ENCODE results near the gene MAMSTR. TPM values are rescaled to one million over a fixed set of nuclear protein-coding genes. Genes with fewer than 3 reads are reported as not detected.

Gene MAMSTR
- total and polyA plus RNA-seq, 4 donors: 0.48 to 1.5 (median 1.2) TPM

DNA sequence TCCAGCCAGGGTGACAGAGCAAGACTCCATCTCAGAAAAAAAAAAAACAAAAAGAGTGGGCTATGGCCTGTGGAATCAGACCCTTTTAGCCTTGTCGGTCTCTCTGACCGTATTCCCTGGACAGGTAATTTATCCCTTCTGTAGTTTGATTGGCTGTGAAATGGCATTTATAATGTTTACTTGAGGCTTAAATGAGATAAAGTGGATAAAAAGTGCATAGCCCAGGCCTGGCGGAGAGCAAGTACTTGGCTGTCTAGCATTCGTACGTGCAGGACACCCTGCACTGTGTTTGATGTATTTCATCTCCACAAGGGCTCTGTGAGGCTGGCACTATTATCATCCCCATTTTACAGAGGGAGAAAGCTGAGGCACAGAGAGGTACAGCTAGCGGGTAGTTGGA is 53.7 kb downstream of the MAMSTR start:
- WGBS, 2 donors: 94 to 97% methylated on average over 6 of the region's 6 CpGs
- TF ChIP-seq, protein P1, sequence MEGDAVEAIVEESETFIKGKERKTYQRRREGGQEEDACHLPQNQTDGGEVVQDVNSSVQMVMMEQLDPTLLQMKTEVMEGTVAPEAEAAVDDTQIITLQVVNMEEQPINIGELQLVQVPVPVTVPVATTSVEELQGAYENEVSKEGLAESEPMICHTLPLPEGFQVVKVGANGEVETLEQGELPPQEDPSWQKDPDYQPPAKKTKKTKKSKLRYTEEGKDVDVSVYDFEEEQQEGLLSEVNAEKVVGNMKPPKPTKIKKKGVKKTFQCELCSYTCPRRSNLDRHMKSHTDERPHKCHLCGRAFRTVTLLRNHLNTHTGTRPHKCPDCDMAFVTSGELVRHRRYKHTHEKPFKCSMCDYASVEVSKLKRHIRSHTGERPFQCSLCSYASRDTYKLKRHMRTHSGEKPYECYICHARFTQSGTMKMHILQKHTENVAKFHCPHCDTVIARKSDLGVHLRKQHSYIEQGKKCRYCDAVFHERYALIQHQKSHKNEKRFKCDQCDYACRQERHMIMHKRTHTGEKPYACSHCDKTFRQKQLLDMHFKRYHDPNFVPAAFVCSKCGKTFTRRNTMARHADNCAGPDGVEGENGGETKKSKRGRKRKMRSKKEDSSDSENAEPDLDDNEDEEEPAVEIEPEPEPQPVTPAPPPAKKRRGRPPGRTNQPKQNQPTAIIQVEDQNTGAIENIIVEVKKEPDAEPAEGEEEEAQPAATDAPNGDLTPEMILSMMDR (IDR thresholded peaks at IDR 0.05; ENCODE audit: control extremely low read depth, extremely low read depth): no peak
- DNase-seq (no peak), ATAC-seq (ENCODE audit: insufficient read depth, low FRiP score) (no peak)
- Histone ChIP-seq H3K4me3 (no peak overlapping the region), H3K9me3 (ENCODE audit: control insufficient read depth in 4 of 4, insufficient read depth in 3 of 4, low read length in 3 of 4) (no peaks in the 10 kb centered on the region), H3K9ac (ENCODE audit: insufficient read depth in 1 of 2, low read length in 2 of 2) (no peak overlapping the region), H3K4me1 (ENCODE audit: control insufficient read depth in 5 of 5, insufficient read depth in 5 of 5, low read length in 5 of 5) (peaks cover 0 to 6% (median under 1%) of the 10 kb centered on the region in 5 donors), H3K36me3 (ENCODE audit: control insufficient read depth in 4 of 4, insufficient read depth in 4 of 4, low read length in 4 of 4) (no peaks in the 10 kb centered on the region), H3K27me3 (ENCODE audit: control insufficient read depth in 3 of 3, insufficient read depth in 3 of 3, low read length in 2 of 3) (no peaks in the 10 kb centered on the region), H3K27ac (ENCODE audit: low read depth in 1 of 2, low read length in 1 of 2) (no peak overlapping the region)

DNA sequence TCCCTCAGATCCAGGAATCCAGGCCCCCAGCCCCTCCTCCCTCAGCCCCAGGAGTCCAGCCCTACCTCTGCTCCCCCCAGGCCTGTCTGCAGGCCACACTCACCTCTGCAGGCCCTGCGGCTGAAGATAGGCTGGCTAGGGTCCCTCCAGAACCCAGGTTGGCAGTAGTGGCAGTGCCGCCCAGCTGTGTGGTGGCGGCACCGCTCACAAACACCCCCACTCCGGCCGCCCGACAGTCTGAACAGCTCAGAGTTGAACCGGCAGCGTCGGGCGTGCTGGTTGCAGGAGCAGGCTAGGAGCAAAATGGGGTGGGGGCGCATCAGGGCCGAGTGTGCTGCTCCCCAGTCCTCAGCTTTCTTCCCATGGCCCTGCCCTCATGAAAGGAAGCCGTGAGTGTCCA is 55.0 kb downstream of the MAMSTR start:
- ATAC-seq (ENCODE audit: insufficient read depth, low FRiP score): no peak
- Histone ChIP-seq H3K27me3 (ENCODE audit: control insufficient read depth in 3 of 3, insufficient read depth in 3 of 3, low read length in 2 of 3) (no peaks in the 10 kb centered on the region), H3K27ac (ENCODE audit: low read depth in 1 of 2, low read length in 1 of 2) (no peak overlapping the region), H3K9ac (ENCODE audit: insufficient read depth in 1 of 2, low read length in 2 of 2) (no peak overlapping the region), H3K4me1 (ENCODE audit: control insufficient read depth in 5 of 5, insufficient read depth in 5 of 5, low read length in 5 of 5) (peaks cover 0 to 7% (median 0%) of the 10 kb centered on the region in 5 donors), H3K9me3 (ENCODE audit: control insufficient read depth in 4 of 4, insufficient read depth in 3 of 4, low read length in 3 of 4) (no peaks in the 10 kb centered on the region), H3K36me3 (ENCODE audit: control insufficient read depth in 4 of 4, insufficient read depth in 4 of 4, low read length in 4 of 4) (no peaks in the 10 kb centered on the region), H3K4me3 (no peak overlapping the region)
- no peak for DNase-seq
- WGBS, 2 donors: 91 to 96% methylated on average over 9 to 14 of the region's 14 CpGs
- TF ChIP-seq, protein P1 (IDR thresholded peaks at IDR 0.05; ENCODE audit: control extremely low read depth, extremely low read depth): no peak

DNA sequence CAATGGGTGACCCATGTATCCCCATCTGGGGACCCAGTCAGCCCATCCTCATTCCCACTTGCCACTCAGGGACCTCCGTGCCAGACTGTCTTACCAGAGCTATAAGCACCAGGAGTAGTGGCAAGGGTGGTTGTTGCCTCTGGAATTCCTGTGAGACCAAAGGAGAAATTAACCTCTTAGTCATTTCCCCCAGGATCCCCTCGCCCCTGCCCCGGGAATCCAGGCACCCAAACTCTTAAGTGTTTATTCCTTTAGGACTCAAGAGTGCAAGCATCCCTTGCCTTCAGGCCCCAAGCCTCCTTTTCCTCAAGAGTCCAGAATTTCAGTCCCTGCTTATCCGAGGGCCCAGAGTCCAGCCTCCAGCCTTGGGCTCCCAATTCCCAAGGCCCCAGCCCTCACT is 55.9 kb downstream of the MAMSTR start:
- WGBS, 2 donors: 96 to 98% methylated on average over 4 of the region's 4 CpGs
- ATAC-seq (ENCODE audit: insufficient read depth, low FRiP score) (no peak), DNase-seq (no peak)
- H3K27me3 ChIP-seq (ENCODE audit: control insufficient read depth in 3 of 3, insufficient read depth in 3 of 3, low read length in 2 of 3): no peaks in the 10 kb centered on the region
- H3K4me1 ChIP-seq (ENCODE audit: control insufficient read depth in 5 of 5, insufficient read depth in 5 of 5, low read length in 5 of 5): peaks cover 0 to 7% (median 0%) of the 10 kb centered on the region in 5 donors
- no peak overlapping the region for H3K27ac ChIP-seq (ENCODE audit: low read depth in 1 of 2, low read length in 1 of 2)
- TF ChIP-seq, protein P1 (IDR thresholded peaks at IDR 0.05; ENCODE audit: control extremely low read depth, extremely low read depth): no peak
- no peak overlapping the region for H3K4me3 ChIP-seq
- no peaks in the 10 kb centered on the region for H3K36me3 ChIP-seq (ENCODE audit: control insufficient read depth in 4 of 4, insufficient read depth in 4 of 4, low read length in 4 of 4)
- no peaks in the 10 kb centered on the region for H3K9me3 ChIP-seq (ENCODE audit: control insufficient read depth in 4 of 4, insufficient read depth in 3 of 4, low read length in 3 of 4)
- H3K9ac ChIP-seq (ENCODE audit: insufficient read depth in 1 of 2, low read length in 2 of 2): no peak overlapping the region

Other genes starting within 250 kb of the MAMSTR start
- gene LMTK3, start 207.9 kb downstream of the MAMSTR start, total RNA-seq: 10 to 100 TPM in 1 of 2 donors, 1 to 10 TPM in 1; 3.1 to 10.7 TPM
- gene LMTK3, start 207.9 kb downstream of the MAMSTR start, polyA plus RNA-seq: 1 to 10 TPM; 1.9 to 6.5 TPM
- gene SULT2B1, start 167.6 kb downstream of the MAMSTR start, total RNA-seq: 10 to 100 TPM in 1 of 2 donors, 1 to 10 TPM in 1; 1.2 to 10.5 TPM
- gene SULT2B1, start 167.6 kb downstream of the MAMSTR start, polyA plus RNA-seq: 10 to 100 TPM; 10.9 to 22.9 TPM
- not detected for gene SPACA4, start 113.0 kb downstream of the MAMSTR start, total RNA-seq
- under 1 TPM; 0.03 to 0.16 TPM for gene SPACA4, start 113.0 kb downstream of the MAMSTR start, polyA plus RNA-seq
- gene FAM83E, start 104.6 kb downstream of the MAMSTR start, total RNA-seq: 10 to 100 TPM; 22.2 to 41.1 TPM
- 10 to 100 TPM; 32.3 to 43.8 TPM for gene FAM83E, start 104.6 kb downstream of the MAMSTR start, polyA plus RNA-seq
- gene RPL18, start 100.5 kb downstream of the MAMSTR start, total RNA-seq: 1,000 to 10,000 TPM; 1,019 to 1,119 TPM
- gene RPL18, start 100.5 kb downstream of the MAMSTR start, polyA plus RNA-seq: 1,000 to 10,000 TPM; 1,696 to 3,542 TPM
- 10 to 100 TPM; 10.3 to 35.3 TPM for gene SPHK2, start 100.2 kb downstream of the MAMSTR start, total RNA-seq
- 10 to 100 TPM; 18.3 to 19.8 TPM for gene SPHK2, start 100.2 kb downstream of the MAMSTR start, polyA plus RNA-seq
- 10 to 100 TPM in 1 of 2 donors, 1 to 10 TPM in 1; 9.4 to 10.3 TPM for gene DBP, start 82.3 kb downstream of the MAMSTR start, total RNA-seq
- 10 to 100 TPM in 1 of 2 donors, 1 to 10 TPM in 1; 6.8 to 16.8 TPM for gene DBP, start 82.3 kb downstream of the MAMSTR start, polyA plus RNA-seq
- 1 to 10 TPM in 1 of 2 donors, under 1 TPM in 1; 0.88 to 5.4 TPM for gene CA11, start 73.5 kb downstream of the MAMSTR start, total RNA-seq
- 10 to 100 TPM in 1 of 2 donors, 1 to 10 TPM in 1; 4.8 to 13.0 TPM for gene CA11, start 73.5 kb downstream of the MAMSTR start, polyA plus RNA-seq
- gene NTN5, start 46.7 kb downstream of the MAMSTR start, total RNA-seq: under 1 TPM; 0.26 to 0.28 TPM
- gene NTN5, start 46.7 kb downstream of the MAMSTR start, polyA plus RNA-seq: under 1 TPM; 0.11 to 0.28 TPM
- gene FUT2, start 23.8 kb downstream of the MAMSTR start, total RNA-seq: 1 to 10 TPM in 1 of 2 donors, under 1 TPM in 1; 0.40 to 5.6 TPM
- gene FUT2, start 23.8 kb downstream of the MAMSTR start, polyA plus RNA-seq: 1 to 10 TPM; 4.4 to 6.5 TPM
- gene RASIP1, start 20.9 kb upstream of the MAMSTR start, total RNA-seq: 10 to 100 TPM; 26.2 to 32.8 TPM
- 10 to 100 TPM; 24.7 to 37.9 TPM for gene RASIP1, start 20.9 kb upstream of the MAMSTR start, polyA plus RNA-seq
- gene IZUMO1, start 27.2 kb upstream of the MAMSTR start, total RNA-seq: 1 to 10 TPM; 1.2 to 3.1 TPM
- 1 to 10 TPM in 1 of 2 donors, under 1 TPM in 1; 0.97 to 2.4 TPM for gene IZUMO1, start 27.2 kb upstream of the MAMSTR start, polyA plus RNA-seq
- 10 to 100 TPM in 1 of 2 donors, 1 to 10 TPM in 1; 5.1 to 12.4 TPM for gene FUT1, start 32.9 kb upstream of the MAMSTR start, total RNA-seq
- 1 to 10 TPM; 5.5 to 8.6 TPM for gene FUT1, start 32.9 kb upstream of the MAMSTR start, polyA plus RNA-seq
- not detected for gene FGF21, start 35.8 kb upstream of the MAMSTR start, total RNA-seq
- not detected for gene FGF21, start 35.8 kb upstream of the MAMSTR start, polyA plus RNA-seq
- gene BCAT2, start 91.3 kb upstream of the MAMSTR start, total RNA-seq: 10 to 100 TPM; 36.5 to 93.7 TPM
- gene BCAT2, start 91.3 kb upstream of the MAMSTR start, polyA plus RNA-seq: 10 to 100 TPM; 63.9 to 72.7 TPM
- 10 to 100 TPM; 12.8 to 17.9 TPM for gene HSD17B14, start 116.8 kb upstream of the MAMSTR start, total RNA-seq
- gene HSD17B14, start 116.8 kb upstream of the MAMSTR start, polyA plus RNA-seq: 10 to 100 TPM in 1 of 2 donors, 1 to 10 TPM in 1; 9.0 to 39.1 TPM
- gene PLEKHA4, start 148.9 kb upstream of the MAMSTR start, total RNA-seq: 10 to 100 TPM in 1 of 2 donors, 1 to 10 TPM in 1; 8.4 to 57.7 TPM
- gene PLEKHA4, start 148.9 kb upstream of the MAMSTR start, polyA plus RNA-seq: 10 to 100 TPM; 19.3 to 22.0 TPM
- gene PPP1R15A, start 152.7 kb upstream of the MAMSTR start, total RNA-seq: 100 to 1,000 TPM; 101 to 104 TPM
- 100 to 1,000 TPM; 203 to 208 TPM for gene PPP1R15A, start 152.7 kb upstream of the MAMSTR start, polyA plus RNA-seq
- gene TULP2, start 179.0 kb upstream of the MAMSTR start, total RNA-seq: under 1 TPM; 0.31 to 0.54 TPM
- gene TULP2, start 179.0 kb upstream of the MAMSTR start, polyA plus RNA-seq: under 1 TPM; 0.13 to 0.20 TPM
- 100 to 1,000 TPM; 214 to 346 TPM for gene NUCB1, start 180.6 kb upstream of the MAMSTR start, total RNA-seq
- 100 to 1,000 TPM; 362 to 367 TPM for gene NUCB1, start 180.6 kb upstream of the MAMSTR start, polyA plus RNA-seq
- 1 to 10 TPM in 1 of 2 donors, under 1 TPM in 1; 0.51 to 2.8 TPM for gene DHDH, start 214.0 kb upstream of the MAMSTR start, total RNA-seq
- gene DHDH, start 214.0 kb upstream of the MAMSTR start, polyA plus RNA-seq: 1 to 10 TPM in 1 of 2 donors, under 1 TPM in 1; 1.00 to 6.0 TPM
- 100 to 1,000 TPM in 1 of 2 donors, 10 to 100 TPM in 1; 25.9 to 109 TPM for gene BAX, start 235.2 kb upstream of the MAMSTR start, total RNA-seq
- gene BAX, start 235.2 kb upstream of the MAMSTR start, polyA plus RNA-seq: 100 to 1,000 TPM in 1 of 2 donors, 10 to 100 TPM in 1; 99.0 to 121 TPM
- gene FTL, start 245.6 kb upstream of the MAMSTR start, total RNA-seq: 1,000 to 10,000 TPM; 2,880 to 6,540 TPM
- over 10,000 TPM; 17,775 to 22,369 TPM for gene FTL, start 245.6 kb upstream of the MAMSTR start, polyA plus RNA-seq